ENCODE data around the gene GNA12. TPM values are rescaled to one million over a fixed set of nuclear protein-coding genes. Genes with fewer than 3 reads are reported as not detected.
A peak's percentile ranks its signal among the peaks of the same experiment; 100 is the strongest.

GNA12 gene
- total and polyA plus RNA-seq, 9 of the 15 experiments (the other 6 are each of a cell fraction or from before 2014, with no cell fraction given) = 0.65 to 32.7 (median 9.6) TPM

DNA sequence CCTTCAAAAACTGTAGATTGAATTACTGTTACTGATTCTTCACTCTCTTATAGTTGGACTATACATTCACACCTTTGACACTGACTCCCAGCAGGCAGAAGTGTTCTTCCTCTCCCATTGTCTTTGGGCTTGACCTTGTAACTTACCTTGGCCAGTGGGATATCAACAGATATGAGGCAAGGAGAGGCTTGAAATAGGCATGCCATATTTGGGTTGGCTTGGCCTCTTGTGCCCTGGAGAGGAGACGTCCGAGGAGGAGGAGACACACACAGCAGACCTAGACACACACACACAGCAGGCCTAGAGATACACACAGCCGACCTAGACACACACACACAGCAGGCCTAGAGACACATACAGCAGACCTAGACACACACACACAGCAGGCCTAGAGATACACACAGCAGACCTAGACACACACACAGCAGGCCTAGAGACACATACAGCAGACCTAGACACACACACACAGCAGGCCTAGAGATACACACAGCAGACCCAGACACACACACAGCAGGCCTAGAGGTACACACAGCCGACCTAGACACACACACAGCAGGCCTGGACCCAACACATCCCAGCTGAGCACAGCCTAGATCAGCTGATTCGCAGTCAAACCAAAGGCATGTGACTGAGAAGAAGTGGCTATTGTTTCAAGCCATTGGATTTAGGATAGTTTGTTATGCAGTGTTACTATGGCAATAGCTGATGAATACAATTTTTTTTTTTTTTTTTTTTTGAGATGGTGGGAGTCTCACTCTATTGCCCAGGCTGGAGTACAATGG, 12.5 kb upstream of the GNA12 start:
- Histone ChIP-seq H3K4me1 (replicated peaks in 1 of 2; ENCODE audit: control insufficient read depth in 2 of 2, insufficient read depth in 2 of 2, low read length in 2 of 2) (no peaks in the 10 kb centered on the region; a peak in 2 of 5 replicates), H2AFZ (ENCODE audit: low read depth, low read length) (no peak overlapping the region), H3K9me3 (replicated peaks; ENCODE audit: control insufficient read depth, insufficient read depth, low read depth, low read length) (no peaks in the 10 kb centered on the region), H3K4me2 (ENCODE audit: insufficient read depth, low read length) (no peak overlapping the region), H4K20me1 (replicated peaks; ENCODE audit: control insufficient read depth, insufficient read depth, low read length) (no peaks in the 10 kb centered on the region), H3K27me3 (ENCODE audit: control insufficient read depth in 2 of 2, insufficient read depth in 2 of 2, low read length in 2 of 2) (no peaks in the 10 kb centered on the region), H3K9me1 (ENCODE audit: control insufficient read depth, insufficient read depth, low read length) (peaks cover 2% of the 10 kb centered on the region), H3K36me3 (ENCODE audit: control insufficient read depth, insufficient read depth, low read length) (no peaks in the 10 kb centered on the region), H3K27ac (ENCODE audit: extremely low read depth, low read depth, low read length) (no peak overlapping the region), H3K4me3 (no peak overlapping the region), H3K9ac (ENCODE audit: insufficient read depth in 1 of 2, low read depth in 2 of 2, low read length in 2 of 2) (no peak overlapping the region), H3K79me2 (ENCODE audit: control insufficient read depth, insufficient read depth, low read length) (no peaks in the 10 kb centered on the region)
- intact Hi-C loops (cut with micrococcal nuclease) (no loop called here), in situ Hi-C loops (cut with MboI) (loop anchor here (25.0 kb wide), 1 partner anchor 1031 kb away; no protein-coding TSS in a partner anchor)
- FAIRE-seq (no peak), ATAC-seq (no peak), DNase-seq (ENCODE audit: extremely low read depth in 1 of 4, low spot score in 3 of 4) (no peak)
- peak; percentile 25; the same call in 1 of the 2 replicates for TF ChIP-seq ZNF384 (IDR thresholded peaks at IDR 0.05; ENCODE audit: low read depth, low read length)
- TF ChIP-seq IFI16 (CRISPR knock-in tag; IDR thresholded peaks at IDR 0.05) = no peak
- BruUV-seq (replicated peaks) = no TSS peak
- ChIA-PET POLR2A (interaction anchor here (0.5 kb wide), 1 partner anchor 138 kb away, joined by 3 read pairs; no protein-coding TSS in a partner anchor), CTCF (ENCODE audit: low intra/inter-chr PET ratio) (no interaction called here)
- WGBS (ENCODE audit: insufficient coverage, low coverage, missing lambda C conversion rate) = 12% methylated on average over 2 of the region's 5 CpGs

- H2AFZ ChIP-seq (ENCODE audit: low read depth, low read length) = no peak overlapping the region
- in situ Hi-C loops (cut with MboI) (loop anchor here (25.0 kb wide), 1 partner anchor 1032 kb away; no protein-coding TSS in a partner anchor), intact Hi-C loops (cut with micrococcal nuclease) (no loop called here)
- H4K20me1 ChIP-seq (replicated peaks; ENCODE audit: control insufficient read depth, insufficient read depth, low read length) = no peaks in the 10 kb centered on the region
- no peak overlapping the region for H3K9ac ChIP-seq (ENCODE audit: insufficient read depth in 1 of 2, low read depth in 2 of 2, low read length in 2 of 2)
- no peak overlapping the region for H3K4me3 ChIP-seq
- H3K9me1 ChIP-seq (ENCODE audit: control insufficient read depth, insufficient read depth, low read length) = peaks cover 2% of the 10 kb centered on the region
- ATAC-seq (no peak), FAIRE-seq (no peak), DNase-seq (ENCODE audit: extremely low read depth in 1 of 4, low spot score in 3 of 4) (no peak)
- H3K4me1 ChIP-seq (replicated peaks in 1 of 2; ENCODE audit: control insufficient read depth in 2 of 2, insufficient read depth in 2 of 2, low read length in 2 of 2) = no peaks in the 10 kb centered on the region
- POLR2A ChIA-PET = no interaction called here
- no peak for TF ChIP-seq KAT2B (IDR thresholded peaks at IDR 0.05; ENCODE audit: low read depth, low read length)
- TF ChIP-seq IFI16 (CRISPR knock-in tag; IDR thresholded peaks at IDR 0.05) = no peak
- no peak for TF ChIP-seq ZNF41 (CRISPR knock-in tag; conservative IDR thresholded peaks at IDR 0.05)
- TF ChIP-seq POLR2A (conservative IDR thresholded peaks at IDR 0.05) = no peak
- TF ChIP-seq ZNF766 (CRISPR knock-in tag; conservative IDR thresholded peaks at IDR 0.05) = no peak
- TF ChIP-seq CEBPB (tag; IDR thresholded peaks at IDR 0.05) = no peak
- TF ChIP-seq, protein P1, sequence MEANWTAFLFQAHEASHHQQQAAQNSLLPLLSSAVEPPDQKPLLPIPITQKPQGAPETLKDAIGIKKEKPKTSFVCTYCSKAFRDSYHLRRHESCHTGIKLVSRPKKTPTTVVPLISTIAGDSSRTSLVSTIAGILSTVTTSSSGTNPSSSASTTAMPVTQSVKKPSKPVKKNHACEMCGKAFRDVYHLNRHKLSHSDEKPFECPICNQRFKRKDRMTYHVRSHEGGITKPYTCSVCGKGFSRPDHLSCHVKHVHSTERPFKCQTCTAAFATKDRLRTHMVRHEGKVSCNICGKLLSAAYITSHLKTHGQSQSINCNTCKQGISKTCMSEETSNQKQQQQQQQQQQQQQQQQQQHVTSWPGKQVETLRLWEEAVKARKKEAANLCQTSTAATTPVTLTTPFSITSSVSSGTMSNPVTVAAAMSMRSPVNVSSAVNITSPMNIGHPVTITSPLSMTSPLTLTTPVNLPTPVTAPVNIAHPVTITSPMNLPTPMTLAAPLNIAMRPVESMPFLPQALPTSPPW (CRISPR knock-in tag; IDR thresholded peaks at IDR 0.05) = no peak
- TF ChIP-seq CBFA2T2 (conservative IDR thresholded peaks at IDR 0.05) = no peak
- no peak for TF ChIP-seq RBM39 (optimal IDR thresholded peaks at IDR 0.05; ENCODE audit: low read depth, low read length)
- no peak for TF ChIP-seq MLX (CRISPR knock-in tag; conservative IDR thresholded peaks at IDR 0.05)
- no peak overlapping the region for H3K4me2 ChIP-seq (ENCODE audit: insufficient read depth, low read length)
- CTCF ChIA-PET (ENCODE audit: low intra/inter-chr PET ratio) = no interaction called here
- H3K9me3 ChIP-seq (replicated peaks; ENCODE audit: control insufficient read depth, insufficient read depth, low read depth, low read length) = no peaks in the 10 kb centered on the region
- no peaks in the 10 kb centered on the region for H3K27me3 ChIP-seq (ENCODE audit: control insufficient read depth in 2 of 2, insufficient read depth in 2 of 2, low read length in 2 of 2)
- no TSS peak for BruUV-seq (replicated peaks)
- no peaks in the 10 kb centered on the region for H3K79me2 ChIP-seq (ENCODE audit: control insufficient read depth, insufficient read depth, low read length)
- H3K36me3 ChIP-seq (ENCODE audit: control insufficient read depth, insufficient read depth, low read length) = no peaks in the 10 kb centered on the region
- no peak overlapping the region for H3K27ac ChIP-seq (ENCODE audit: extremely low read depth, low read depth, low read length)
- 51% methylated on average over 6 of the region's 6 CpGs for WGBS (ENCODE audit: insufficient coverage, low coverage, missing lambda C conversion rate)
Observed at GRCh38 chr7:2855386-2855785, 11.3 kb upstream of the GNA12 start.

Data from K562 (cell line).